ENCODE results near the gene EARS2.
A peak's percentile ranks its signal among the peaks of the same experiment; 100 is the strongest.
"Not testable (repeated sequence)": the region's sequence is repeated elsewhere in the genome, so short reads cannot be mapped to it uniquely, and the experiment has no call there.

EARS2 gene

DNA sequence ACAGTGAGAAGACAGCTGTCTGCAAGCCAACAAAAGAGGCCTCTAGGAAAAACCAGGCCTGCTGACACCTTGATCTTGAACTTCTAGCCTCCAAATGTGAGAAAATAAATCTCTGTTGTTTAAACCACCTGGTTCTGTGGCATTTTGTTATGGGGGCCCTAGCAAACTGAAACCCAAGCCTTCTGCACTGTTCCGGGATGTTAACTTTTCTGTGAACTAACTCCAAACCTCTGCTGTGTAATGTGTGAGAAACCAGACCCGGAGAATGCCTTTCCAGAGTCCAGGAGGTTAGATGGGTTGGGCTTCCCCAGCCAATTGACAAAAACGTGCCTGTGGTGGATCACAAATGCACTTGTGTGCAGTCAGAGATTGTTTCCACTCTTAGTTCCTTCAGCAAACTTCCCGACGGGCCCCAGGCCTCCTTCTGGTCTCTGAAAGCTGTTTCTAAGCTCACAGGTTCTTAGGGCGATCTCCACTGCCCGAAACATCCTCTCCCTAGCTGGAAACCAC lies 33.2 kb downstream of the EARS2 start:
- no peak for DNase-seq

GRCh38 chr16:23523321-23523720 lies 33.8 kb downstream of the EARS2 start:
- DNase-seq: no peak

GRCh38 chr16:23521965-23522364 lies 35.2 kb downstream of the EARS2 start:
- no peak for DNase-seq

GRCh38 chr16:23521037-23521743 lies 36.0 kb downstream of the EARS2 start:
- DNase-seq: no peak

DNA sequence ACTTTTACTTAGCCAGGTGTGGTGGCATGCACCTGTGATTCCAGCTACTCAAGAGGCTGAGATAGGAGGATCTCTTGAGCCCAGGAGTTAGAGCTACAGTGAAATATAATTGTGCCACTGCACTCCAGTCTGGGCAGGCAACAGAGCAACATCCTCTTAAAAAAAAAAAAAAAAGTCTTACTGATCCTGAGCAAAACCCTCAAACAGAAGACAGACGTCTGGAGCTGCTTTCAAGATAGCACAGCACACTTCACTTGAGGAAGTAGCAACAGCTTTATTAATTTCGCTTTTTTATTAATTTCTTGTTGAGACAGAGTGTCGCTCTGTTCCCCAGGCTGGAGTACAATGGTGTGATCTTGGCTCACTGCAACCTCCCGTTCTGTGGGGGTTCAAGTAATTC lies 36.6 kb downstream of the EARS2 start:
- DNase-seq: no peak

DNA sequence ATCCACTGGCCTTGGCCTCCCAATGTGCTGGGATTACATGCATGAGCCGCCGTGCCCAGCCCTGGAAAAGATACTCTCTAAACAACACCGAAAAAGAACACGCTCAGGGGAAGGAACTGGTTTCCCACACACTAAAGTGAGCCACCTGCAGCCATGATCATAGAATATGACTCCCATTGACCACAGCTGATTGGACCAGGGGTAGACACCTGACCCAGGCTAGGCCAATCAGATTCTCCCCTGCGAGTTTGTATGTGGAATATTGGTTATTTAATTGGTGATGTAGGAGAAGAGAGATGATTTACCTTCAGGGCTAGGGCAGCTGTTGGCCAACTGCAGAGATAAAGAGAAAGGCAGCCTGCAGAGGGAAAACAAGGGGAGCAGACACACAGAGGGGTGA lies 37.9 kb downstream of the EARS2 start:
- no peak for DNase-seq

DNA sequence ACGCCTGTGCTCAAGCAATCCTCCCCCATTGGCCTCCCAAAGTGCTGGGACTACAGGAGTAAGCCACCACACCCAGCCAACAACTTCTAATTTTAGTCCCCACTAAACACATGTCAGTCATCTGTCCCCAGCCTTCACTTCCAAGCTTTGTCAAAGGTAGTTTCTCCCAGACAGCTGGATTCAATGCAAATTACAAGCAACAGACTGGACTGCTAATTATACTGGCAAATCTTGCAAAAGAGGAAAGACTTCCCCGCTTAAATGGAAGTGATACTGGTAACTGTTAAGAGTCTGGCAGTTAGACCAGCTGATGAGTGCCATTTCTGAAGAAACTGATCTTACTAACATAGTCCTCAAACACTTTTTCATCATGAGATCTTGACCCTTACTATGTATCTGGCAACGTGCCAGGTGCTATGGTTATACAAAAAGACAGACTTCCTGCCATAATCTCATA lies 38.7 kb downstream of the EARS2 start:
- no peak for DNase-seq

GRCh38 chr16:23516366-23517137 lies 40.6 kb downstream of the EARS2 start:
- no peak for DNase-seq

- no peak for DNase-seq
Measured at GRCh38 chr16:23515881-23516280, 41.3 kb downstream of the EARS2 start.

- DNase-seq: no peak
Measured at GRCh38 chr16:23514381-23515152, 42.6 kb downstream of the EARS2 start.

DNA sequence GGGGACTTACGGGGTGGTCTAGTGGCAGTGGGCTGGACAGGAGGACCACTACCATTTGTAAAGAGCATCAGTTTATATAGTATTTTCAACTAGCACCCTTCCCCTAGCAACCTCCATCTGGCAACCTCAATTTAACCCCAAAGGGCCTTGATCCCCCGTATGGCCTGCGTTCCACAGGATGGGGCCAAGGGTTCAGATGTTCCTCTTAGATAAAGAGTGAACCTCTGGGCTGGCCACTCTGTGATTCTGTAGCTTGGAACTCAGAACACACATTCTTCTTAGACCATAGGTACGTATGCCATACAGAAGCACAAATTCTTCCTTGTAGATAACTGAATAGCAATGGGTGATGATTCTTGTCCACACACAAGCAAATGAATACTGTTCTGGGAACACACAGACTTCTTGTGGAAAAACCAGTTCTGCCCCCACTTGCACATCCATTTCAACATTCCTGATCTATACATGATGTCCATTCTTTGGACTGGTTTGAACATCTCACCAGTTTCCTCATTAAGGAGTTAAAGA lies 44.9 kb downstream of the EARS2 start:
- no peak for DNase-seq

DNA sequence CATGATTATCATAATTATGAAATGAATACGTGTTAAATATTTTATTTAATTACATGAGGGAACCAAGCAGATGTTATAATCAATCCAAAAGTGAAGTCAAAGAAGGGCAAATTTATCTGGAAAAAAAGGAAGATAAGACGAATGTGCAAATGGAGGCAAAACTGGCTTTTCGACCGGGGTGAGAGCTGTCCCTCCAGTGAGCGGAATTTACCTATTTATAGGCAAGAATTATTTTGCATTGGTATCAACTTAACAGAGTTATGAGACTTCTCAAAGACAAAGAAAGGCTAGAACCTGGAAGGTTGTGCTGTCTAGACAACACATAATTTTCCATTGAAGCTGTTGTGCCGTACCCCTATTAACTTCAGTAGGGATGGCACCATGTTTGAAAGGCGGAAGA lies 45.4 kb downstream of the EARS2 start:
- DNase-seq: no peak

DNA sequence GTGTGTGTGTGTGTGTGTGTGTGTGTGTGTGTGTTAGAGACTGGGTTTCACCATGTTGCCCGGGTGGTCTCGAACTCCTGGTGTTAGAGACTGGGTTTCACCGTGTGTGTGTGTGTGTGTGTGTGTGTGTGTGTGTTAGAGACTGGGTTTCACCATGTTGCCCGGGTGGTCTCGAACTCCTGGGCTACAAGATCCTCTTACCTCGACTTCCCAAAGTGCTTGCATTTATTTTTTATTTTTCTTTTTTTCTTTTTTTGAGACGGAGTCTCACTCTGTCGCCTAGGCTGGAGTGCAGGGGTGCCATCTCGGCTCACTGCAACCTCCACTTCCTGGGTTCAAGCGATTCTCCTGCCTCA lies 46.3 kb downstream of the EARS2 start:
- not testable (repeated sequence) for DNase-seq

DNA sequence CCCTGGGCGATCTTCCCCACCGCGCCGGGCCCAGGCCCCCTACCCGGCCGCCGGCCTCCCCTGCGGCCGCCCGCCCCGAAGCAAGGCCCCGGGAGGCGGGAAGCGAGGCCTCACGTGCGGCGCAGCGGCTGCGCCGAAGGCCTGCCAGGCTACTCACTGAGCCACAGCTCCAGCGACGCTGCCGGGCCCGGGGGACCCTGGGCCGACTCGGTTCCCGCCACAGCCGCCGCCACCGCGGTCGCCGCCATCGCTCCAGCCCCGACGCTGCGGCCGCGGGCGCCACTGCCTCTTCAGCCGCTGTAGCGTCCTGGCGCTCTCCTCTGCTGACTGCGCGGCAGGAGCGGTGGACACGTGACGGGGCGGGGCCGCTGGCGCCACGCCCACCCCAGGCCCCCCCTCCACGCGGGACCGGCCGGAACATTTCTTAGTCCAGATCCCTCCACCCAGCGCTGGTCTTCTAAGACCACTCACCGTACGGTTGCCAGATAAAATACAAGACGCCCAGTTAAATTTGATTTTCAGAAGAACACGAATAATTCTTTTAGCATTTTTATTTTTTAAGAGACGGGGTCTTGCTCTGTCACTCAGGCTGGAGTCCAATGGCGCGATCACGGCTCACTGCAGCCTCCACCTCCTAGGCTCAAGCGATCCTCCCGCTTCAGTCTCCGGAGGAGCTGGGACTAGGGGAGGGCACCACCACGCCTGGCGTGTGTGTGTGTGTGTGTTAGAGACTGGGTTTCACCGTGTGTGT lies 46.8 kb downstream of the EARS2 start, which contains the start of gene GGA2:
Gene GGA2, minus strand, starts transcription at position 331 of the 751 bp plus-strand sequence. Its CDS starts 83 bp downstream, at position 248.
- DNase-seq: peak; percentile 80

DNA sequence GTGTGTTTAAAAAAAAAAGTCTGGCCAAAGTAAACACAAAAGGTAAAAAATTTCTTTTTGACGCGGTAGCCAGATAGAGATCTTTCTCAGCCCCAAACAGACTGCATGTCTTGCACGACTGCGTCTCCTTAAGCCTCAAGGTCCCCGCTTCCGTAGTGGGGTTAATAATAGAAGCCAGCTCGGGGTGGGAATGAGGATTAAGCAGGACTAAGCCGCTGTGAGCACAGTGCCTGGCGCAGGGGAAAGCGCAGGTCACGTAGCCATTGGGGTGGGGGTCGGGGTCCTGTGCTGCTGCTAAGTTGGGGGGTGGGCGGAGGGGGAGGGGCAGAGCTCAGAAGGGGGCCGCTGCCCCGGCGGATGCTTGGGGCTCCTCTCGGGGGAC lies 47.4 kb downstream of the EARS2 start:
- peak; percentile 31 for DNase-seq

DNA sequence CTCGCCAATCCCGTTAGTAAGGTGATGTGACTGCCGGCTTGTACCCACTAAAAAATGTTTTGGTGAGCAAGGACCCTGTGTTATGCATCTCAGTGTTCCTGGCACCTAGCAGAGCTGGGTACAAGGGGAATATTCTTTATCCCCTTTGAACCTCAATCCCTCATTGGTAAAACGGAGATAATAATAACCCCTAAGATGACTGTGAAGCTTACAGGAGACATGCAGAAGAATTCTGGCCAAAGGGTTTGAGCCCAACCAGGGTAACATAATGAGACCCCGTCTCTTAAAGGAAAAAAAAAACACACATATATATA lies 47.8 kb downstream of the EARS2 start:
- no peak for DNase-seq

GRCh38 chr16:23508589-23509440 lies 48.3 kb downstream of the EARS2 start:
- peak; percentile 11 for DNase-seq

- no peak for DNase-seq
Measured at GRCh38 chr16:23506606-23506994, 50.5 kb downstream of the EARS2 start.

DNA sequence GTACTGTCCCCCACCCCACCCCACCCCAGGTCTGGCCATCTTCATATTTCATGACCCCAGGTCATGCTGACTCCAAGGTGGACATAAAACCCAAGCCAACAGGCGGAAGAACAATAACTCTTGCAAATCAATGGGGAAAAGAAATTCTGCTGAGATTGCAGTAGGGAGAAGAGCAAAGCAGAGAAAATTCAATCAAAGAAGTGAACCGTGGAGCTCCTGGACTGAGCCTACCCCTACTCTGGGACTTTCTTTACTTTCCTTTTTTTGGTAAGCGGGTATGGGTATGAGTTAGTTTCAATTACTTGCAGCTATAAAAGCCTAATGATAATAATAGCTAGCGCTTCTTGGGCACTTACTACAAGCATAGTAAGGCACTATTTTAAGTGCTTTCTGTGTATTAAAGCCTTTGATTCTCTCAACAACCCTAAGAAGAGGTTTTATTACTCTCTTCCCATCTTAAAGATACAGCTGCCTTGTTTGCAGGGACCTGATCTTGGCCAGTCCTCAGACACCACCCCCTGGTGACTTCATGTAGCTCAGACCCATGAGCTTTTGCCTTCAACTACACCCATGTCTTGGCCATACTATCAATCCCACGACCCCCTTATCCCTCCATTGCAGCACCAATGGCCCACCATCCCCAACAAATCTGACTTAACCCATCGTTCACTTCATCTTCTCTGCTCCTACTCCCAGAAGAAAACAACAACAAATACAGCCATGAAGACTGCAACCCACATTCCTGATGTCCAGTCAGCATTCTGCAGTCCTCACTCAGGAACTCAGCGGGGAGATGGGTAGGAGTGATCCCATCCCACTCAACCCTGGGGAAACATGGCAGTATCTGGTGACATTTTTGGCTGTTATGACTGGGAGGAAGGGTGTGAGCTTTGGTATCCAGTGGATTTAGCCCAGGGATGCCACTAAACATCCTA lies 51.2 kb downstream of the EARS2 start:
- no peak for DNase-seq

DNA sequence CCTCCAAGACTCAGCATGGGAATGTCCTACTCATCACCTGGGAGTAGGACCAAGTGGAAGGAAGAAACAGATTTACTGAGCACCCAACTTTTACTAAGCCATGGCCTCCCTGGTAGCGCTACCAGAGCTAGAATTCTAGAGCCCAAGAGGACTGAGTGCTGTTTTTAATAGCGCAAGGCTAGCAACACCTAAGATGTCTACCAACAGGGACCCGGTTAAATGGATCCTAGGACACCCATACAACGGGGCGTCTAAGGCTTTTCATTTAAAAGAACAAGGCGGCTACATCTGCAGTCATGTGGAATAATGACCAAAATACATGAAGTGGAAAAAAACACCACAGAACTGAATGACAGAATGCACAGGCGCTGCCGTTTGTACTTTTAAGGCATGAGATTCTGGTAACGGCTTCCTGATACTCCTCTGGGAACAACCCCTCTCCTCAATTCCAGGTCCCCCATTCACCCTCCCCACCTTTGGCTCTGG lies 51.9 kb downstream of the EARS2 start:
- no peak for DNase-seq

All from fibroblast of upper back skin (primary cell).